ENCODE data around the gene CHERP.
A peak's percentile ranks its signal among the peaks of the same experiment; 100 is the strongest.
"Not testable (repeated sequence)": the region's sequence is repeated elsewhere in the genome, so short reads cannot be mapped to it uniquely, and the experiment has no call there.

Gene CHERP

GRCh38 chr19:16575861-16576689, 33.8 kb upstream of the CHERP start:
- DNase-seq = no peak

GRCh38 chr19:16575282-16575681, 33.0 kb upstream of the CHERP start:
- DNase-seq = no peak

DNA sequence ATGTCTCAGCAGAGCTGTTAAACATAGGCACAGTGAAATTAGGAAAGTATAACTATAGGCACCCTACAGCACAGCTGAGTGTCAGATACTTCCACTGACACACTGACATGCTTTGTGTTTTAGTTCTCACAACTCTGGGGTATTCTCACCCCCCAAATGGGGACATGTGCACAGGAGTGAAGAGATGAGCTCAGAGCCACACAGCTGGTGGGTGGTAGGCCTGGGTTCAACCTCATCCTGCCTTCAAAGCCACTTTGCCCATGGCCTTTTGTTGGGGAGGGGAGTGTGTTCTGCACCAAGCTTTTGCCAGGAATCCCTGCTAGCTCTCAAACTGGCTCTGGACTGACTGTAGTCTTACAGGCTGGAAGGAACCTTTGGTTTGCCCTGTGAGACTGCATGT, 31.7 kb upstream of the CHERP start:
- DNase-seq = no peak

DNA sequence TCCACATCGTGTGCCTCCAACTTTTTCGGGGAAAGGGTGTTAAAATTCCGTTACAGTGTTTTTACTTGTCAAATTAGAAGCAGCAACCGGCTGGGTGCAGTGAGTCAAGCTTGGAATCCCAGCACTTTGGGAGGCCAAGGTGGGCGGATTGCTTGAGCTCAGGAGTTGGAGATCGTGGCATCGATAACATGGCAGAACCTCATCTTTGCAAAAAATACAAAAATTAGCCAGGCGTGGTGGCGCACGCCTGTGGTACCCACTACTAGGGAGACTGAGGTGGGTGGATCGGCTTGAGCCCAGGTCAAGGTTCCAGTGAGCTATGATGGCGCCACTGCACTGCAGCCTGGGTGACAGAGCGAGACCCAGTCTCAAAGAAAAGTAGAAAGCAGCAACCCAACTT, 31.1 kb upstream of the CHERP start:
- no peak for DNase-seq

DNA sequence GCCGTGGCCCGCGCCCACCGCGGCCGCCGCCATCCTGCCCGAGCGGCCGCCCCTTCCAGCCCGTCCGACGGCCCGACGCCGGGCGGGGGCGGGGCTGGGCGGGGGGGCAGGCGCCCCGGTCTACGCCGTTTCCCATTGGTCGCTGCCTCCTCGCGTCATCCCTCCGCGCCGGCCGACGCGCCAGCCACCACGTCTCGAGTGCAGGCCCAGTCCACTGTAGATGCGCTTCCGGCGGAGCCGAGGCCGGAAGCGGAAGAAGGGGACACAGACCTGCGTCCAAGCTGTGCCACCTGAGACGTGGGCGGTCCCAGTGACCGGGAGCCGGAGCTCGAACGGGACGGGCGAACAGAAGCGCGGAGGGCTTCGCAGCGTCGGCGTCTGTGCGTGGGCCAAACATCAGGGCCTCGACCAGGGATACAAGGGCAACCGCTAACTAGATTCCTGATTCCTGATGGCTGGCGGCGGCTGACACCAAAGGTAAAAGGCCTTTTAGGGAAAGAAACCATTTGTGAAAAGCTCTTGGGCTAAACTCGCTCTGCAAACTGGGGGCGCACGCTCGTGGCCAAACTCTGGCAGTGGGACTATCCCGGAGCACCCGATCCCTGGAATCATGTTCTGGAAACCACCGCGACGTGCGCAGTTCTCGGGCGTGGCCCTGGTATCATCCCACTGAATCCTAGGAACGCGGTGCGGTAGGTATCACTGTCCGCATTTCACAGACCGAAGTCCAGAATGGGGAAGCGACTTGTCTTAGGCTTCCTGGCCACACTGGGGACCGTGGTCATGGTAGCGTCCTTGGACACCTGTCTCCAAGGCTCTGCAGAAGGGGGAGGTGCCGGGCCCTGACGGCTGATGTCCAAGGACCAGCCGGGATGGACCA, 30.3 kb upstream of the CHERP start, which contains the start of gene SLC35E1:
Gene SLC35E1, minus strand, starts transcription at position 84 of the 880 bp plus-strand sequence. Its CDS starts 51 bp downstream, at position 33.
- DNase-seq = peak; percentile 91

DNA sequence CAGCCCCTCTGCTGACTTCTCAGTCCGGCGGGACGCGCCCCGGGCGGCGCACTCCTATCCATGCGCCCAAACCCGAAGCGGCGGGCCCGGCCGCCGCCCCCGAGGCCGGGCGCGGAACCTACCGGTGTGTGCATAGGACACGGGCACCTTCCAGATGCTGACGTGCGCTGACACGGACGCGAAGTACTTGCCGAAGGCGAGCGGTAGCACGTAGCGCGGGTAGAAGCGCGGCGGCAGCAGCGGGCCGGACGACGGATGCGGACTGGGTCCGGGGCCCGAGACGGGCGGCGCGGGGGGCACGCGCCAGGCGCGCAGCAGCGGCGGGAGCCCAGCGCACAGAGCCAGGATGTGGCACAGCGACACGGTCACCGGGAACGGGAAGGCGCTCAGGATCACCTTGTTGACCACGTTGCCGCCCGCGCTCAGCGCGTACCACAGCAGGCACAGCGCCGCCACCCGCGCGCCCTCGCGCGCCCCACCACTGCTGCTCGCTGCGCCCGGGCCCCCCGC, 29.6 kb upstream of the CHERP start:
- no peak for DNase-seq

GRCh38 chr19:16571283-16571682, 29.0 kb upstream of the CHERP start:
- DNase-seq = peak; percentile 53 to 66

DNA sequence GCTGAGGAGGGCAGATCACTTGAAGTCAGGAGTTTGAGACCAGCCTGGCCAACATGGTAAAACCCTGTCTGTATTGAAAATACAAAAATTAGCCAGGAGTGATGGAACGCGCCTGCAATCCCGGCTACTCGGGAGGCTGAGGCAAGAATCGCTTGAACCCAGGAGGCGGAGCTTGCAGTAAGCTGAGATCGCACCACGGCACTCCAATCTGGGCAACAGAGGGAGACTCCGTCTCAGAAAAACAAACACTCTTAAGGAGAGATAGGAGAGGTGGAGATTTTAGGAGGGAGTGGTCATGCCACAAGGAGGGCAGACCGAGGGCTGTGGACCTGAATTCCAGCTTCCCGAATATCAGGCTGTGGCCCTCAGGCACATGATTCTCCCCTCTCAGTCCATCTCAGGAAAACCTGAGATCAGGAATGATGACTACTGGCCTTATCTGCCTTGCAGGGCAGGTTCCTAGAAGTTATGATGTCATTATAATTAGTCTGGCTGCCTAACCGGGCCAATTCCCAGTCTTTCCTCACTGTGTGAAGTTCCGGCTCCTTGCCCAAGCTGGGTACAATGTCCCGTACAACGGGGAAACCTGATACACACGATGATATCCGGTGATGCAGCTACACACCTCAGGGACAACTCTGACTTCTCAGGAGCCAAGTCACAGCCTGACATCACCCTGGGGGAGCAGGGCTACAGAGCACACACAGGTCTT, 27.5 kb upstream of the CHERP start:
- no peak for DNase-seq

DNA sequence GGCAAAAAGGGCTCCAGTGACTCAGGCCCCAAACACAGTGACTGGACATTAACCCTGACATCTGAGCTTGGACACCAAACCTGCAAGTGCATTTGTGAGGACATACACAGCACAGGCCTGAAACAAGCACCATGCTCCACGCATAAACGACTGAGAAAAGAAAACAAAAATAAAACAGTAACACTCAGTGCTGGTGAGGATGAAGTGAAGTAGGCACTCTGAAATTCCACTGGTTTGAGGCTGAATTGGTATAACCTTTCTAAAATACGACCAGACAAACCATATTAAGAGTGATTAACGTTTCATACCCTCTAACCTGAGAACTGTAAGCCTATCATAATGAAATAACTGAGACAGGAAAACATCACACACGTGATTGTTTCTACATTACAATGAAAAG, 24.5 kb upstream of the CHERP start:
- DNase-seq = no peak

DNA sequence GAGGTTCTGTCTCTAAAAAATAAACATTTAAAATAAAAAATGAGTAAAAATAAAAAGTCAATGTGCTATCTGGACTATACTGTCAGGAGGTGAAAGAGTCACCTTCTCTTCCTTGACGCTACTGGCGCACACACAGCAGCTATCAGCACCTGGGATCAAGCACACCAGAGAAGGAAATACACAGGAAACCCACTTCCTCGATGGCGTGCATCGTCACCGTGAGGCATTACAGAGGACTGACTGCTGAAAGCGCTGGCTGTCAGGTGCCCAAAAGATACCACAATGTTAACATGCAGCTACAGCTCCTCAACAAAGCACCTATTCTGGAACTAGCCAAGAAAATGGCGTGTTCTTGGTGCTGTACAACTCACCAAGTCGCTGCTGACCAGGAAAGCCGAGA, 23.9 kb upstream of the CHERP start:
- DNase-seq = no peak

GRCh38 chr19:16564842-16565241, 22.6 kb upstream of the CHERP start:
- no peak for DNase-seq

DNA sequence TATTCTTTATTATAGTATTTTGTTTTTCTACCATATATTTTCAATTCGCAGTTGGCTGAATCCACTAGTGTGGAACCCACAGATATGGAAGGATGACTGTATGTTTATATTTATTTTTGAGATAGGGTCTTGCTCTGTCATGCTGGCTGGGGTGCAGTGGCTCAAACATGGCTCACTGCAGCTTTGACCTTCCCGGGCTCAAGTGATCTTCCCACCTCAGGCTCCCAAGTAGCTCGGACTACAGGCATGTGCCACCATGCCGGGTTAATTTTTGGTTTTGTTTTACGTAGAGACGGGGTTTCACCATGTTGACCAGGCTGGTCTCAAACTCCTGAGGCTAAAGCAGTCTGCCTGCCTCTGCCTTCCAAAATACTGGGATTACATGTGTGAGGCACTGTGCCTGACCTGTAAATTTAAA, 20.4 kb upstream of the CHERP start:
- DNase-seq = no peak

DNA sequence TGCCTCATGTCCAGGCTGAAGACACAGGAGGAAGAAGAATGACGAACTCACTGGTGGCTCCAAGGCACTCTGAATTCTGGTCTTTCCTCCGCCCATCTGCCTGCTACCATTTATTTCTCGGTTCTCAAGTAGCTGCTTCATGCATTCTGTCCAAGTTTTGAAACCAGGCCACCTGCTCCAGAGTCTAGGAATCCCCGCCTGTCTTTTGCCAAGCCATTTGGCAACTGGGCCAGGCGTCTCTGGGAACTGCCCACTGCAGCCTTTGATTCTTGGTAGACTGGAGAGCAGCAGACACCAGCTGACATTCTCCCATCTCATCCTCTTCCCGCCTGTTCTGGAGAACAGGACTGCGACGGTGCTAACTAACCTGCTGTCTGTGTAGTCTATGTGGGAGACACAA, 19.1 kb upstream of the CHERP start:
- DNase-seq = no peak

DNA sequence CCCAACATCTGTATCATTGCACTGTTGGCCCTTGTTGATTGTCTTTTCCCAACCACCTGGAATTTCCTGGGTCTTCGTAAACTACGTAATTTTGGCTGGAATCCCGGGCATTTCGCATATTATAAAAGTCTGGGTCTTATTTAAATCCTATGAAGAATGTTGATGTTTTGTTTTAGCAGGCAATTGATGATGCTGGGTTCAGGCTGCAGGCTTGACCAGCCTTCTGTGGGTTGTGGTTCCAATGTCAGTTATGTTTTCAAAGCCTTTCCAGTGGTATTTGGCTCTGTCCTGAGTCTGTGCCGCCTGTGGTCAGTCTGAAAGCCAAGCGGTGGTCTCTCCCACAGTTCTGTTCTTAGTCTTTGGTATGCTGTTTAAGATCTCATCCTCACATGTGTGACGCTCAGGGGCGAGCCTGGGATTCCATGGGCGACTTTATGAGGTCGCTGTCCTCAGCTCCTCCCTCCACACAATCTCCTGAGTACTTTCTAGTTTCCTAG, 17.6 kb upstream of the CHERP start:
- no peak for DNase-seq

DNA sequence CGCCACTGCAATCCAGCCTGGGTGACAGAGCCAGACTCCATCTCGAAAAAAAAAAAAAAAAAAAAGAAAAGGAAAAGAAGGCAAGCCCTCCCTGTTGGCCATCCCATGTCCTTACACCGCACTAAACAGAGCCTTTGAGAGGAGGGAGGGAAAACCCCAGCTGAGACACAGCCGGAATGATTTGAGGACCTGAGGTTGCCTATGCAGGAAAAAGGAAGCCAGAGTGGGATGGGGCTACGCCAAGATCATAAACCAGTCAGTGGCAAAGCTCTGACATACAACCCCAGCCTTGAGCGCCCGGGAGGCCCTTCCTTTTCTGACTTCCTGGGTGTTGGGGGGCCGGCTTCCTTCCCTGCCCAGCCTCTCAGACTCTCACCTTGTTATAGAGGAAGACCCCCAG, 12.5 kb upstream of the CHERP start:
- DNase-seq = no peak

DNA sequence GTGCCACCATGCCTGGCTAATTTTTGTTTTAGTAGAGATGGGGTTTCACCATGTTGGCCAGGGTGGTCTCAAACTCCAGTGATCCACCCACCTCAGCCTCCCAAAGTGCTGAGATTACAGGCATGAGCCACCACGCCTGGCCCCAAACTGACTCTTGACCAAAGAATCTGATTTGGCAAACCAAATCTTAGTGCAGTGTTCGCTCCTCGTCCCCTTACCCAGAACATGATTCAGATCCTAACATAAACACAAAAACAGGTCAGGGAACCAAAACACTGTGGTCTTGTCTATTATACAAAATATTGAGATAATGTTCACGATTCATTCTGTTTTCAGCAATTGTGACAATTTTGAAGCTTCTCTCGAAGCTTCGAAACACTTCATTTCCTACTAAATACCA, 9.7 kb upstream of the CHERP start:
- not testable (repeated sequence) for DNase-seq

GRCh38 chr19:16548956-16549355, 6.7 kb upstream of the CHERP start:
- no peak for DNase-seq

DNA sequence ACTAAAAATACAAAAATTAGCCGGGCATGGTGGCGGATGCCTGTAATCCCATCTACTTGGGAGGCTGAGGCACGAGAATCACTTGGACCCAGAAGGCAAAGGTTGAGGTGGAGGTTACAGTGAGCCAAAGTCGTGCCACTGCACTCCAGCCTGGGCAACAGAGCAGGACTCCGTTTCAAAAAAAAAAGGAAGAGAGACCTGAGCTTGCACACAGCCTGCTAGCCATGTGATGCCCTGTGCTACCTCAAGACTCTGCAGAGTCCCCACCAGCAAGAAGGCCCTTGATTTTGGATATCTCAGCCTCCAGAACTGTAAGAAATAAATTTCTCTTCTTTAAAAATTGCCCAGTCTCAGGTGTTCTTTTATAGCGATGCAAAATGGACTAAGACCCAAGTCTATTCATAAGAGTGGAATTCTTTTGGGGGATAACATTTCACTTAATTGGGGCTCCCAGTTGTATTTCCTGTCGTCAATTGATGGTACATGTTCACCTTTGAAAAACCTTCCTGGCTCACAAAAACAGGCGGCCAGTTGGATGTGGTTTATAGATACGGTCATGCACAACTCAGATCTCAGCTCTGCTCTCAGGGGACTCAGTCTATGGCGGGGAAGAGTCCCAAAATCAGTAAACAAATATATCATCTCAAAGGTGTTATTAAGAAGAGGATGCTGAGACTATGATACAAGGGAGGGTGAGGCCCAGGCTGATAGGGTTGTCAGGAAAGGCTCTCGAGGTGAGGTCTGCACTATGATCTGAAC, 2.4 kb upstream of the CHERP start:
- DNase-seq = no peak

- DNase-seq = not testable (repeated sequence)
Observed at GRCh38 chr19:16543734-16544133, 1.5 kb upstream of the CHERP start.

DNA sequence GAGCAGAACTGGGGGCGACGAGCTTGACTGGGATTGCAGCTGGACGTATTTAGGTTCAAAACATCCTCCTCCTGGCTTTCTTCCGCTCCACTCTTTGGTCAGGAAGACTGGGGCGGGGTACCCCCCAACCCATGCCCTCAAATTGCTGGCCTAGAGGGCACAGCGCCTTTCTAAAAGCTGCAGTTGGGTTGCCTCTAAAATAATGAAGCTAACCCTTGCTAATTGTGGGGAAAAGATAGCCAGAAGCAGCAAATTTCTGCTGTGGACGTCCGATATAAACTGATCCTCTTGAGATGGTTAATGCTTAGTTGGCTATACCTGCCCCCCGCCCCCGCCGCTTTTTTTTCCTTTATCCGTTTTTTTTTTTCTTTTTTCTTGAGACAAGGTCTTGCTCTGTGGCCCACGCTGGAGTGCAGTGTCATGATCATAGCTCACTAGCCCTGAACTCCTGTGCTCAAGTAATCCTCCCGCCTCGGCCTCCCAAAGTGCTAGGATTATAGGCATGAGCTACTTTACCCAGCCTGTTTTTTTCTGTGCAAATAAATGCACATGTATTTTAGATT, 754 bp upstream of the CHERP start:
- DNase-seq = peak in 1 of 2 experiments; percentile 17

- no peak for DNase-seq
Observed at GRCh38 chr19:16541526-16542044, 652 bp downstream of the CHERP start.
